ENCODE measurements around the gene VAV3. TPM values are rescaled to one million over a fixed set of nuclear protein-coding genes. Genes with fewer than 3 reads are reported as not detected.
"Not testable (repeated sequence)": the region's sequence is repeated elsewhere in the genome, so short reads cannot be mapped to it uniquely, and the experiment has no call there.

VAV3 gene
- total RNA-seq, 2 donors from 2014 or later = 6.9 to 7.7 TPM

DNA sequence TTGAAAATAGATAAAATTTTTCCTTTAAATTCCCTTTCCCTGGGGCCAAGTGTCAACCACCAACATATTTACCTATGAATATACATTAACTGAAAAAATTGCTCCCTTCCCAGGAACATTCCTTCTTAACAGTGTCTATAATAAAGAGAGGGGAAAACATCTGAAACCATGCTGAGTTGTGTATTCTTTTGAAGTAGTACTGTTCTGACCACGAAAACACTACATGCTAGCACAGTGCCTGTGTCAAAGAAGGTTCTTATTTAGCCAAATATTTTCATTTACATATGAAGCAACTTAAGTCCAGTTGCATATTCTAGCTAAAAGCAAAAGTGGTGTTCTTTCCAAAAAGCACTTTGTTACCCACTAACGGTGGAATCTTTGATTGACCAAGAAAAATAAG lies 311.2 kb downstream of the VAV3 start:
- H3K27ac ChIP-seq = no peak overlapping the region
- no peak for ATAC-seq (ENCODE audit: insufficient number of reproducible peaks, low FRiP score, low read depth)
- no peaks in the 10 kb centered on the region for H3K9me3 ChIP-seq
- H3K36me3 ChIP-seq = no peaks in the 10 kb centered on the region
- H3K27me3 ChIP-seq (replicated peaks; ENCODE audit: insufficient read depth) = no peaks in the 10 kb centered on the region
- no peaks in the 10 kb centered on the region for H3K4me1 ChIP-seq (ENCODE audit: control insufficient read depth in 1 of 2, low read depth in 2 of 2)
- TF ChIP-seq CTCF (IDR thresholded peaks at IDR 0.05) = no peak
- no peak overlapping the region for H3K4me3 ChIP-seq
- DNase-seq (ENCODE audit: low spot score) = no peak

- DNase-seq (ENCODE audit: low spot score) = no peak
- TF ChIP-seq CTCF (IDR thresholded peaks at IDR 0.05) = no peak
- Histone ChIP-seq H3K27ac (no peak overlapping the region), H3K9me3 (no peaks in the 10 kb centered on the region), H3K4me3 (no peak overlapping the region), H3K36me3 (no peaks in the 10 kb centered on the region), H3K27me3 (replicated peaks; ENCODE audit: insufficient read depth) (no peaks in the 10 kb centered on the region), H3K4me1 (ENCODE audit: control insufficient read depth in 1 of 2, low read depth in 2 of 2) (no peaks in the 10 kb centered on the region)
- ATAC-seq (ENCODE audit: insufficient number of reproducible peaks, low FRiP score, low read depth) = no peak
These were observed 312.0 kb downstream of the VAV3 start for GRCh38 chr1:107653005-107653404.

- H3K27ac ChIP-seq; DNase-seq (ENCODE audit: low spot score); H3K36me3 ChIP-seq; H3K9me3 ChIP-seq; H3K27me3 ChIP-seq (replicated peaks; ENCODE audit: insufficient read depth); ATAC-seq (ENCODE audit: insufficient number of reproducible peaks, low FRiP score, low read depth); H3K4me1 ChIP-seq (ENCODE audit: control insufficient read depth in 1 of 2, low read depth in 2 of 2); H3K4me3 ChIP-seq: not testable (repeated sequence)
These were observed 314.2 kb downstream of the VAV3 start for GRCh38 chr1:107650825-107651224.

- no peak overlapping the region for H3K27ac ChIP-seq
- no peak for TF ChIP-seq CTCF (IDR thresholded peaks at IDR 0.05)
- H3K4me1 ChIP-seq (ENCODE audit: control insufficient read depth in 1 of 2, low read depth in 2 of 2) = no peaks in the 10 kb centered on the region
These were observed 316.0 kb downstream of the VAV3 start for GRCh38 chr1:107649023-107649422.

DNA sequence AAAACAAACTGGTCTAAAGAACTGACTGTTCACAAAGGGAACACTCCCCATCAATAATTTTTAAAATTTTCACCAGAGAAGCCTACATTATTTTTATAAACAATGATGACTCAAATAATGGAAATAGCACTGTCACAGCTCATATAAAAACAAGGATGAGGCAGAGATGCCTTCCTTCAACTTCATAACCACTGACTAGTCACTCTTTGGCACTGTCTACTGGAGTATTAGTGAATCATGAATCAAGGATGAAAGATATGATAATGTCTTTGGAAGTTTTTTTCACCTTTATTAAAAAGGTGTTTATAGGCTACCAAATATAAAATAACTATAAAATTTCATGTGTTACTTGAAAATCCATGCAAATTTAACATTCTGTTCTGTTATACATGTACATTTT lies 316.9 kb downstream of the VAV3 start:
- no peaks in the 10 kb centered on the region for H3K36me3 ChIP-seq
- no peak overlapping the region for H3K4me3 ChIP-seq
- TF ChIP-seq CTCF (IDR thresholded peaks at IDR 0.05) = no peak
- H3K9me3 ChIP-seq = no peaks in the 10 kb centered on the region
- ATAC-seq (ENCODE audit: insufficient number of reproducible peaks, low FRiP score, low read depth) = no peak
- no peaks in the 10 kb centered on the region for H3K4me1 ChIP-seq (ENCODE audit: control insufficient read depth in 1 of 2, low read depth in 2 of 2)
- DNase-seq (ENCODE audit: low spot score) = no peak
- no peaks in the 10 kb centered on the region for H3K27me3 ChIP-seq (replicated peaks; ENCODE audit: insufficient read depth)
- no peak overlapping the region for H3K27ac ChIP-seq

More at GRCh38 chr1:107649023-107649422, 316.0 kb downstream of the VAV3 start:
- no peak for ATAC-seq (ENCODE audit: insufficient number of reproducible peaks, low FRiP score, low read depth)
- Histone ChIP-seq H3K4me3 (no peak overlapping the region), H3K9me3 (no peaks in the 10 kb centered on the region), H3K27me3 (replicated peaks; ENCODE audit: insufficient read depth) (no peaks in the 10 kb centered on the region), H3K36me3 (no peaks in the 10 kb centered on the region)
- DNase-seq (ENCODE audit: low spot score) = no peak

- DNase-seq (ENCODE audit: low spot score) (no peak), ATAC-seq (ENCODE audit: insufficient number of reproducible peaks, low FRiP score, low read depth) (no peak)
- TF ChIP-seq CTCF (IDR thresholded peaks at IDR 0.05) = no peak
- no peak overlapping the region for H3K4me3 ChIP-seq
- H3K9me3 ChIP-seq = no peaks in the 10 kb centered on the region
- no peaks in the 10 kb centered on the region for H3K4me1 ChIP-seq (ENCODE audit: control insufficient read depth in 1 of 2, low read depth in 2 of 2)
- no peaks in the 10 kb centered on the region for H3K36me3 ChIP-seq
- H3K27ac ChIP-seq = no peak overlapping the region
- H3K27me3 ChIP-seq (replicated peaks; ENCODE audit: insufficient read depth) = no peaks in the 10 kb centered on the region
These were observed 318.0 kb downstream of the VAV3 start for GRCh38 chr1:107647012-107647411.
